HFFc6 (cell line): Measurements from ENCODE around the gene NRG2. TPM values are rescaled to one million over a fixed set of nuclear protein-coding genes. Genes with fewer than 3 reads are reported as not detected.

Source experiments
- DNase-seq: peaks from one replicate; pipeline ENCODE4 v3.0.0-alpha.2; 2018
- H3K27ac Mint-ChIP-seq: 2 replicates; pipeline ENCODE4 v1.8.0; 2020; ENCODE audit warnings: mild to moderate bottlenecking, mixed read lengths
- H3K27me3 Mint-ChIP-seq: 2 replicates; pipeline ENCODE4 v1.8.0; 2021; ENCODE audit warnings: mild to moderate bottlenecking, moderate library complexity, mixed read lengths; ENCODE audit not compliant: insufficient read depth
- H3K36me3 Mint-ChIP-seq: 2 replicates; pipeline ENCODE4 v1.8.0; 2021; ENCODE audit warnings: low read depth, mixed read lengths
- H3K4me1 Mint-ChIP-seq: 2 replicates; pipeline ENCODE4 v1.8.0; 2020; ENCODE audit warnings: low read depth, mixed read lengths
- H3K4me3 Mint-ChIP-seq: 2 replicates; pipeline ENCODE4 v1.8.0; 2020; ENCODE audit warnings: mild to moderate bottlenecking, moderate library complexity, mixed read lengths
- H3K9me3 Mint-ChIP-seq: 2 replicates; pipeline ENCODE4 v1.8.0; 2020; ENCODE audit warnings: mild to moderate bottlenecking, mixed read lengths
- total RNA-seq, 6 experiments: library from RNA; stranded (reverse); fragmentation: NEBNext Ultra II Directional; extraction: Animal tissue kit (Norgen Biotek cat#: 25700); gene quantifications; 2 replicates in 1 of 6; 3 replicates in 5 of 6; pipeline ENCODE4 v1.2.3, GENCODE V29; 2021
- TF ChIP-seq, protein P1 (sequence below): fragments of 200-600 bp; sonication (generic); IDR thresholded peaks from 2 replicates; pipeline ENCODE4 v1.5.0; 2021; ENCODE audit warnings: antibody characterized with exemption, mild to moderate bottlenecking

Gene NRG2
- total RNA-seq, 6 experiments from 2014 or later, result 0.11 to 0.35 (median 0.19) TPM; not detected in 1

DNA sequence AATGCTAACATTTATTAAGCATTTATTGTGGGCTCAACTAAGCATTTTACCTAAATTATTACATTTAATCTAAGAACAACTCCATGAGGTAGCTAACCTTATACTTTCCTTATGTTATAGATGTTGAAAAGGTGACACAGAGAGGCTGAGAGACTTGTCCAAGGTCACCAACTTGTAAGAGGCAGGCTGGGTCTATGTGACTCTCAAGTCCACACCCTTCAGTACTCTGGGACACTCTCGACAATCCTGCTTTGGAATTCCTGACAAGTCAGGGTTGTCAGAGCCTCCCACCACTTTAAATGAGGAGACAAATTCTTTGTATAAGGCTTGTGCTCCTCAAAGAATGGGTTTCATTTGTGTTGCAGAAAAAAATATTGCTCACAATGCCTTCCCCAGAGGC, 67.2 kb downstream of the NRG2 start:
- no peak overlapping the region for H3K27ac Mint-ChIP-seq
- peaks cover 41% of the 10 kb centered on the region for H3K27me3 Mint-ChIP-seq
- no peak overlapping the region for H3K4me3 Mint-ChIP-seq
- TF ChIP-seq, protein P1, sequence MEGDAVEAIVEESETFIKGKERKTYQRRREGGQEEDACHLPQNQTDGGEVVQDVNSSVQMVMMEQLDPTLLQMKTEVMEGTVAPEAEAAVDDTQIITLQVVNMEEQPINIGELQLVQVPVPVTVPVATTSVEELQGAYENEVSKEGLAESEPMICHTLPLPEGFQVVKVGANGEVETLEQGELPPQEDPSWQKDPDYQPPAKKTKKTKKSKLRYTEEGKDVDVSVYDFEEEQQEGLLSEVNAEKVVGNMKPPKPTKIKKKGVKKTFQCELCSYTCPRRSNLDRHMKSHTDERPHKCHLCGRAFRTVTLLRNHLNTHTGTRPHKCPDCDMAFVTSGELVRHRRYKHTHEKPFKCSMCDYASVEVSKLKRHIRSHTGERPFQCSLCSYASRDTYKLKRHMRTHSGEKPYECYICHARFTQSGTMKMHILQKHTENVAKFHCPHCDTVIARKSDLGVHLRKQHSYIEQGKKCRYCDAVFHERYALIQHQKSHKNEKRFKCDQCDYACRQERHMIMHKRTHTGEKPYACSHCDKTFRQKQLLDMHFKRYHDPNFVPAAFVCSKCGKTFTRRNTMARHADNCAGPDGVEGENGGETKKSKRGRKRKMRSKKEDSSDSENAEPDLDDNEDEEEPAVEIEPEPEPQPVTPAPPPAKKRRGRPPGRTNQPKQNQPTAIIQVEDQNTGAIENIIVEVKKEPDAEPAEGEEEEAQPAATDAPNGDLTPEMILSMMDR, result no peak
- H3K9me3 Mint-ChIP-seq, result no peaks in the 10 kb centered on the region
- no peaks in the 10 kb centered on the region for H3K36me3 Mint-ChIP-seq
- no peaks in the 10 kb centered on the region for H3K4me1 Mint-ChIP-seq
- DNase-seq, result no peak

DNA sequence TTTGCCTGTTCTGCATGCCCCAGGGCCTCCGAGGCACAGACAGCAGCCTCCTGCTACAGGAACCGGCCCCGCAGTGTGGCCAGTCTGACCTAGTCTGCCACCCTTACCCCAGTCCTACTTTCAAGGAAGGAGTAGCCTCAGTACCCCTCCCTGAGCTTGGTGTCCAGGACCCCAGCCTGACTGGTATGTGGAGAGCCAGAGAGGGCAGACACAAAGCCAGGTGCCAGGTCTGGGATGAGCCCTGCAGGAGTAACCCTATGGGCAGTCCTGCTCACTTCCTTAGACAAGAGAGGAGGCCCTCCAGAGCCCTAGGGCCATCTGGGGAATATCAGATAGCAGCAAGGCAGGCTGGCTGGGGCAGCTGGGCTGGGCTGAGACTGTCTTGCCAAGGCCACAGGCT, 67.8 kb downstream of the NRG2 start:
- Mint-ChIP-seq H3K27me3 (peaks cover 36% of the 10 kb centered on the region), H3K4me3 (no peak overlapping the region), H3K4me1 (no peaks in the 10 kb centered on the region), H3K36me3 (no peaks in the 10 kb centered on the region), H3K27ac (no peak overlapping the region), H3K9me3 (no peaks in the 10 kb centered on the region)
- TF ChIP-seq, protein P1, result no peak
- no peak for DNase-seq

DNA sequence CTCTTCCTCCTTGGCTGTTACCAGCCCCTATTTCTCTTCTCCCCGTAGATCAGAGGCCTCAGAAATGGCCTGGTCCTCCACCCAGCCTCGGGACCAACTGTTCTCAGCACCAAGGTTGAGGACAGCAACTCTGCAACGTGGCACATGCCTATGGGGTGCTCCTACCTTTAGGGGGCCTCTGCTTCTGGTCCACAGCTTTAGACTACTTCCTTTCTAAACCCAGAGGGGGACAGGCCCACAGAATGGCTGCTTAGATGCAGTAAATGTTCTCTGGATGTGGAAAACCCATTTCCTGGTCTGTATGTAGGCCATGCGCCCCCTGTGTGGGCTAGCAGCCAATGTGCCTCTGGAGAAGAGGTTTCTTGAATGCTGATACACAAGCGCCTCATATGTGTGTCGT, 68.4 kb downstream of the NRG2 start:
- TF ChIP-seq, protein P1, result no peak
- Mint-ChIP-seq H3K27me3 (peaks cover 31% of the 10 kb centered on the region), H3K36me3 (no peaks in the 10 kb centered on the region), H3K9me3 (no peaks in the 10 kb centered on the region), H3K4me3 (no peak overlapping the region), H3K4me1 (no peaks in the 10 kb centered on the region), H3K27ac (no peak overlapping the region)
- DNase-seq, result no peak

- Mint-ChIP-seq H3K9me3 (no peaks in the 10 kb centered on the region), H3K36me3 (no peaks in the 10 kb centered on the region), H3K4me3 (no peak overlapping the region), H3K27me3 (peaks cover 29% of the 10 kb centered on the region), H3K4me1 (no peaks in the 10 kb centered on the region), H3K27ac (no peak overlapping the region)
- TF ChIP-seq, protein P1, result no peak
- no peak for DNase-seq
Measured at GRCh38 chr5:139971202-139971725, 71.8 kb downstream of the NRG2 start.

DNA sequence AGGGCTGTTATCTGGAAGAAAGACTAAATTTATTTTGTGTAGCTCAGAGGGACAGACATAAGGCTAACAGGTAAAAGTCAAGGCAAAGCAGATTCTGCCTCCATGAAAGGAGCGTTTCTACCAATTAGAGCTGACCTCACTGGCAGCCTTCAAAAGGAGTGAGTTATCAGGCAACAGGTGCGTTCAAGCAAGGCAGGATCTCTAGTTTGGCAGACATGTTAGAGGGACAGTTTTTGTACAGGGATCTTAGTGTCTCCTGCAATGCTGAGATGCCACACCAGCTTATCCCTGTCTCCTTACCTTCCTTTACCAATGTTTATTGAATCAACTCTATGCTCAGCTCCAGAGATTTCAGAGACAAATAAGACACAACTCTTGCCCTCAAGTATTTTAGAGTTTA, 73.8 kb downstream of the NRG2 start:
- peaks cover 30% of the 10 kb centered on the region for H3K27me3 Mint-ChIP-seq
- H3K36me3 Mint-ChIP-seq, result no peaks in the 10 kb centered on the region
- no peak for DNase-seq
- H3K9me3 Mint-ChIP-seq, result no peaks in the 10 kb centered on the region
- TF ChIP-seq, protein P1, result no peak
- H3K4me1 Mint-ChIP-seq, result no peaks in the 10 kb centered on the region
- no peak overlapping the region for H3K4me3 Mint-ChIP-seq
- no peak overlapping the region for H3K27ac Mint-ChIP-seq
